NCI-H69 (cell line): ENCODE measurements around the gene UNC13B.
"Not testable (repeated sequence)": the region's sequence is repeated elsewhere in the genome, so short reads cannot be mapped to it uniquely, and the experiment has no call there.

Experiments used
- DNase-seq: peaks from one replicate; lab custom pipeline; 2025; lab: John Stamatoyannopoulos, UW

UNC13B gene

DNA sequence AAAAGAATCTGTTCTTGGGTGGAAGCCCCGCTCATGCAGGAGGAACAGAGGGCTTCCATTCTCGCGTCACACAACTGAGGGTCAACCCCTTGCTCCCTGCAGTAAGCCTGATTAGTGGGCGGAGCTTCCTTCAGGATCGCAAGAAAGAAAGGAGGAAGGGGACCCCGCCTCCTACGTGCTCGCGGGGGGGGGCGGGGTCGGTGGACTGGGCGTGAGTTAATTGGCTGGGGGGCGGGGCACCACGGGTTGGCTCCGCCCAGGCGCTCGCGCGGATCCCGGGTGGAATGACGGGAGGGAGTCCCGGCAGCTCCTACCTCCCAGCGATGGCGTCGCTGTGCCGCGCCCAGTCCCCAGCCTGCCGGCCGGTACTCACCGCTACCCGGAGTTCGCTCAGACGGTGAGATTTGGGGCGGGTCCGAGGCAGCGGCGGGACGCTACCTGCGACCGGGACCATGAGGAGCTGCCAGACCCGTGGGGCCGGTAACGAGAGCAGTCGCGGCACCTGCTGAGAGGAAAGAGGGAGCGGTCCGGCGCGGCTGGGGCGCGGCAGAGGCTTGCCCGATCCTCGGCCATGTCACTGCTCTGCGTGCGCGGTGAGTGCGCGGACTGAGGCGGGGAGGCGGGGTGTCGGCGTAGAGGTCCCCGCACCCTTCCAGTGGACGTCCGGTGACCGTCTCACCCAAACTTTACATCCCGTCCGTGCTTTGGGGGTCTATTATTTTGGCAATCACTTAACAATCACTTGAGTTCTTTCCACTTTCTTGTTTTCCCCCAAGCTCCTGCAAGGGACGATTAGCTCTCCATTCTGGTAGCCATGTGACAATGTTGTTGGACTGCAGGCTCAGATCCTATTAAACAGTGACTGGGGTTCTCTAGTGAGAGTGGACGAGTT lies at the start of gene UNC13B:
Gene UNC13B, plus strand, starts transcription at position 297 of the 892 bp plus-strand sequence. Its CDS starts 275 bp downstream, at position 572.
- DNase-seq, result peak; percentile 99

DNA sequence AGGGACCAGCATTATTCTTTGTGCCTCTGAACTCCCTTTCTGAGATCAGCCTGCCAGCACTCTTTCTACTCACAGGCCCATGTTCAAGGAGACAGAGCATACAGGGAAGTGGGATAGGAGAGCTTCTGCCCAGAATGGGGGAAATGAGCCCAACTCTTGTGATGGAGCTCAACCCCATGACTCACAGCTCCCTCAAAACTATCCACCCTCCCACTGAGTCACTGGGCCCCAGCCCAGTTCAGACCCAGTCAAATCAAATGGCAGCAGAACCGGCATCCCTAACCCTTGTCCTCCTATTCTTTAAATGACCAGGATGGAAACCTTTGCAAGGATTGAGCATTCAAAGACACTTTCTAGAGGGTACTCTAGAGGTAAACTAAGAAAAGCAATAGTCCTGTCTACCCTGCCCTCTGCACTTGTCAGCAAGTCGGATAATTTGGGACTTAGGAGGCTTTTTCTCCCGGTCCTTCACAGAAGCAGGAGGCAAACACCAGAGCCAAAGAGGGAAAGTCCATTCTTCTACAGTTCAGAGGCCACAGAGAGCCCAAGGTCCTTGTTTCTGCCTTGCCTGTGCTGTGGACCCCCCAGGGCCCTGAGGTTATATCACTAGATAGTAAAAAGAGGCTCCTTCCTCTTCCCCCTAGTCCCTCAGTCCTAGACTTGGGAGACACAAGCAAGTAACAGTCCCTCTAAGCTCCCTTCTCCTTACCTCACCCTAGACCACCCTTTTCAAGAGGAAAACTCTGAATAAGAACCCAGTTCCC lies 49.4 kb upstream of the UNC13B start:
- no peak for DNase-seq

DNA sequence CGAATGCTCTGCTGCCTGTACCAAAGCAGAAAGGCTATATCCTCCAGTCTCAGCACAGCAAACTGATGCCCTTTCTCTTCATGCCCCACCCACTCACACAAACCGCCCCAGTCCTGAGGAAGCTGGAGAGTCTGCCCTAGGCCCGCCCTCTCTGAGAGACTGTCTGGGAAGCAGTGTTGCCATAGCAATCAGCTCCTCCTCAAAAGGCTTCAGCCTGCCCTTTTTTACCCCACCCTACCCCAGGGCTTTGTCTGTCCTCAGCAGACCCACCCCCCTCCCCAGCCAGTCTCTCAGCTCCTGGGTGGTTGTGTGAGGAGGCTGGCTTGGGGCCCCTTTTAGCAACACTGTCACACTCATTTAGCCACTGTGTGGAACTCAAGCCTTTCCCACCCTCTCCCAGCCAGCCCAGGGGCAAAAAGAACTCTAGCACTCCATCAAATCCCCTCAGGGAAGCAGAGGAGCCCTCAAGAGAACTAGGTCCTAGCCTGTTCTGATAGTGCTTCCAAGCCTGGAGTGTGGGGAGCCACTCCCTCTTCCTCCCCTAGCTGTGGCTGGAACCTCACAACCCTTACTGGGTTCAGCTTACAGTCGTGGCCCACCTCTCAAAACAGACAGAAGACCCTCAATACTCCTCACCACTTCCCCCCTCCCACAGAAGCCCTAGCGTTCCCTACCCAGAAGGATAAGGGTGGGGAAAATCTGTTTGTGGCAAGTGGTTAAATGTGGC lies 47.5 kb upstream of the UNC13B start:
- peak; percentile 97 for DNase-seq

DNA sequence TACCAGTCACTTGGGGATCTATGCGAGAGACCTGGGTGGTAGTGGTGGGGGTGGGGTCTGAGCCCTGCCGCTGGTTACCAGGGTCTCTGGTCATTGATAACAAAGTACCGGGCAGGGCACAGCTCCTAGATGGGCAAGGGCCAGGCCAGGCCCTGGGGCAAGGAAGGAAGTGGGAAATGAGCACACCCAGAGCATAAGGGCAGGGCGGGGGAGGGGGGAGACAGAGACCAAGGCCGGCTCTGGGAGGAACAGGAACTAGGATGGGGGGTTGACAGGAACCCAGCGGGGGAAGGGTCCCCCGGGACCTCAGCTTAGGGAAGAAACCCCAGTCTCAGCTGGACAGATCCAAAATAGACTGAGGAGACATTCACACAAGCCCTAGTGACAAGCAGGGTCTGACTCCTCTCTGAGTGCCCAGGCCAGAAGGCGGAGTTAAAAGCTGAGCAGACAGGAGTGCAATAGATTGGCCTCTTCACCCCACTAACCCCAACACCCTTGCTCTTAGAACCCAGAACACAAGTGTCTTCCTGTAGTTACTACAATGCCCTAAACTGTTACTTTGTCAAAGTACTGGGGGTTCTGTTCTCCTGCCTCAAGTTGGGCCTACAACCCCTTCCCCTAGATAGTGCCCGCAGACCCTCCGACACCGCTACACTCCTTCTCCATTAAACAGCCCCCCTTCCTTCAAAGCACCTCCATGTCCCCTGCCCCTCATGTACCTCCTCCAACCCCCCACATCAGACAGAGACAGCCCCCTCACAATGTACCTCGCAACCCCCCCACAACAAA lies 46.8 kb upstream of the UNC13B start:
- DNase-seq, result peak; percentile 69

DNA sequence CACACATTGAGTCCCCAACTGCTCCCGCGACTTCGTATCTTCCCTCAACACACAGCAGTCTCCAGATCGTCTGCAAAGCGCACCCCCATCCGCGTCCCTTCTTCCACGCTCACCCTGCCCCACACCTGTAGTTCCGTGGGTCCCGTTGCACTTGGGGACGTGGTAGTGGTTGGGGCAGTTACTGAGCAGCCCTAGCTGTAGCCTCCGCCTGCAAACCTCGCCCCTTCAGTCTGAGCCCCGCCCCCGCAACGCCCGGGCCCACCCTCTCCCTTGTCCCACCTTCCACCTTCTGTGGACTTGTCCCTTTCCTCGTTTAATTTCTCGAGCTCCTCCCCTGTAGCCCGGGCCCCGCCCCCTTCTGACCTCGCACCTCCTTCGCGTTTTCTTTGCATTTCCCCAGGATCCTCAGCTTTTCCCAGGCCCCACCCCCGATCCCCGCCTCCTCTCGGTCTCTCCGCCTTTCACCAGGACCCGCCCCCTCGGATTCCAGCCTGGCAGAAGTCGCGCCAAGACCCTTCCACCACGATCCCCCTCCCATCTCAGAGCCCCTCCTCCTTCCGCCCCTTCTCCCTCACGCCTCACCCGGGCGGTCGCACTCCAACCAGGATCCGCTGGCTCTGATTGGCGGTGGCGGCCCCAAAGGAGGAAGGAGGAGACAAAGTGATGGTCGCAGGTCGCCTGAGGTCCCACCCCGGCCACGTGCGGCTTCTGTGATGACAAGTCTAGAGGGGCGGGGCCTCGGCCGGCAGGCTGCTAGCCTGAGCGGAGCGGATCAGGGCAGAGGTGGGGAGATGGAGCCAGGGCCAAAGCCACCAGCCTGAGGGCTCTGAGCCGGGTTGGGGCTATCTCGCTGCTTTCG lies 45.9 kb upstream of the UNC13B start, which contains the start of gene ATOSB:
Gene ATOSB, minus strand, starts transcription at position 183 of the 859 bp plus-strand sequence. CDS start 7,588 bp downstream, outside the sequence.
- DNase-seq, result peak; percentile 99

DNA sequence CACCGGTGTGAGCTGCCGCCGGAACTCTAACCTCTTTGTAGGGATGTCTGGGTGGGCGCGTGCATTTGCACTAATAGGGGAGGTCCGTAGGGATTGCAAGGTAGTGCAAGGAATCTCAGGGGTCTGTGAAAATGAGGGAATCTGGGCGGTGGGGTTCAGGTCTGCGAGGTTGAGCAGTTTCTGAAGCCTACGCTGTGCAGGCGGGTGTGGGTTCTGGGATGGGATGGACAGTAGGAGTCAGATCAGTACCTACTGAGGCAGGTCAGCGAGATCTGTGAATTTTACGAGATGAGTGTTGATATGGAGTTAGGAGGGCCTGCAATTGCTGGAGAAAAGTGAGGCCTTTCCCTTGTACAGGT lies 45.3 kb upstream of the UNC13B start:
- no peak for DNase-seq

DNA sequence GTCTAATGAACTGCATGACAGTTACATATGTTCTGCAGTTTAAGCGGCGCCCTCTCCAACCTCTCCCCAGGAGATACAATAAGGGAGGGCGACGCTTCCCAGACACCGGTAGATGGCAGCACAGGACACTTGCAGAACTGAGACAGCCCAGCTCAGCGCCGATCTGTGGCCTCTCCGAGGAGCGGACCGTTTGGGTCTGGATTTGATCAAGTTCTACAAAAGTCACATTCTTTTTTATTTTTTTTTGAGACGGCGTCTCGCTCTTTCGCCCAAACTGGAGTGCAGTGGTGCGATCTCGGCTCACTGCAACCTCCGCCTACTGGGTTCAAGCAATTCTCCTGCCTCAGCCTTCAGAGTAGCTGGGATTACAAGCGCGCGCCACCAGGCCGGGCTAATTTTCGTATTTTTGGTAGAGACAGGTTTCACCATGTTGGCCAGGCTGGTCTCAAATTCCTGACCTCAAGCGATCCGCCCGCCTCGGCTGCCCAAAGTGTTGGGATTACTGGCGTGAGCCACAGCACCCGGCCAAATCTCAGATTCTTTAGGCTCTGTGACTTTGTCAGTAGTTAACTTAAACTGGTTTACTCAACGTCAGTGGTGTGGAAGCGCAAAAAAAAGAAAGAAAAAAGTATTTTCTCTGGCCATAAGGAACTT lies 44.8 kb upstream of the UNC13B start:
- peak; percentile 95 for DNase-seq

DNA sequence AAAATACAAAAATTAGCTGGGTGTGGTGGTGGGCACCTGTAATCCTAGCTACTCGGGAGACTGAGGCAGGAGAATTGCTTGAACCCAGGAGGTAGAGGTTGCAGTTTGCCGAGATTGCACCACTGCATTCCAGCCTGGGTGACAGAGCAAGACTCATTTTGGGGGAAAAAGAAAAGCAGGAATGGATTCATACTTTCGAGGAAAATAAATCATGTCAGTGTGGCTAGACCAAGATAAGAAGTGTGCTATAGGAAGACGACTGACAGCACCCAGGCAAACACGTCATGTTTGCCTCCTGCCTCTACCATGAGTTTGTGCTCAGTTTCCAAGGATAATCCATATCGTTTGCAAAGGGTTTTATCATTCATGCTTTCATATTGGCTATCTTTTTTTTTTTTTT lies 26.9 kb upstream of the UNC13B start:
- DNase-seq, result no peak

DNA sequence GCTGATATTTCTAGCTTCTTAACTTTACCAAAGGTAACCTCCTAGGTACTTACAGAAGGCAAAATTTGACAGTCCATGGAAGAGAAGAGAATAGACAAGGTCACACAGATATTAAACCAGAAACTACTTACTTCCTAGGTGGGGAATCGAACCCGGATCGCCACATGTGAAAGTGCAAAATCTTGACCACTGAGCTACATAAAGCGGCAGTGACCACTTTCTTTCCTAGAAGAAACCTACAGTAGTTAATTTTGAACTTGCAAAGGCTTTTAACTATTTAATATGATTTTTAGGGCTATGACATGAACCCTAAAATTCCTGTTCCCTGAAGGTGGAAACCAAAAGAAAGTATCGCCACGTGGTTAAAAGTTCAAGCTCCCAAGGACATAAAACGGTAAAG lies 25.8 kb upstream of the UNC13B start:
- DNase-seq, result no peak

DNA sequence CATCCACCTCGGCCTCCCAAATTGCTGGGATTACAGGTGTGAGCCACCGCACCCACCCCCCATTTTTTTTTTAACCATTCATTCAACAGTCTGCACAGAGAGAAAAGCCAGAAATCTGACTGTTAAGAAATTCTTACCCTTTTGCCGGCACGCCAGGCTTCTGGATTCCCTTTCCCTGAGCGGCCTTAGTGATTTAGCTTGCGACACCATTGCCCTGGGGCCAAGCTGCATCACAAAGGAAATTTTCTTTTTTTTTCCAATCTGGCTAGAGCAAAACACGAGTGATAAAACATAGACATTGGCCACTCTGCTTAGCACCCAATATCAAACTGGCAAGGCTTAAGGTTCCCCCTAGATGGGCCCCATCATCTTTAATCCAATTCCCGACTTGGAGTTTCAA lies 24.9 kb upstream of the UNC13B start:
- DNase-seq, result no peak

DNA sequence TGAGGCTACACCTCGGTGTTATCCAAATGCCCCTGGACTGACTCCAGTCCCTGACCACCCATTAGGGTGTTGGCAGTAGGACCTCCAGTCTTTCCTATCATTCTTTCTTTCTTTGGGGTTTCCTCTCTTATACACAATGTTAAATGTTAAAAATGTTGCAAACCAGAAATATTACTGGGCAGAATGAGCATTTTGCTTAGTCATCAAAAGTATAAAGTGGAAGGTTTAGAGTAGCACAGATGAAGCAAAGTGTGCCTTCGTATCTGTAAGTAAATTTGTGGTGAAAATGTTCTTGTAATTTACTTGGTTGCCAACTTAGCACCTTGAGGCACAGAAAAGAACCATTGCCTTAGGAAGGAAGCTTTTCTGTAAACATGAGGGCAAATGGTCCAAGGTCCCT lies 21.7 kb upstream of the UNC13B start:
- DNase-seq, result no peak

DNA sequence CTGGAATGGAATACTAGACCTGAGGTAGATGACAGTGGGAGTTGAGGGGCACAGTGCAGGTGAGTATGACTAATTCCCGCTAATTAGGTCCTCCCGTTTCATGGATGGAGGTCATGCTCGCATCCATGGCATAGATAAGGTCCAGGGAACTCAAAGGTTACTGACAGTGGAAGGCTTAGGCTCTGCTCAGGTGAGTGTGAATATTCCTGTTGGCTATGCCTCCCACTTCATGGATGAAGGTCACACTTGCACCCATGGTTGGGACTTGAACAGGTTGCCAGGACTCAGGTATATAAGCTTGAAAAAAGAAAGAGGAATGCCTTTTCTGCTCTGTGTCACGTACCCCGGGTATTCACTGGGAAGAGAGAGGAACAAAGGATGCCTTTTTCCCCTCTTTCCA lies 19.8 kb upstream of the UNC13B start:
- no peak for DNase-seq

DNA sequence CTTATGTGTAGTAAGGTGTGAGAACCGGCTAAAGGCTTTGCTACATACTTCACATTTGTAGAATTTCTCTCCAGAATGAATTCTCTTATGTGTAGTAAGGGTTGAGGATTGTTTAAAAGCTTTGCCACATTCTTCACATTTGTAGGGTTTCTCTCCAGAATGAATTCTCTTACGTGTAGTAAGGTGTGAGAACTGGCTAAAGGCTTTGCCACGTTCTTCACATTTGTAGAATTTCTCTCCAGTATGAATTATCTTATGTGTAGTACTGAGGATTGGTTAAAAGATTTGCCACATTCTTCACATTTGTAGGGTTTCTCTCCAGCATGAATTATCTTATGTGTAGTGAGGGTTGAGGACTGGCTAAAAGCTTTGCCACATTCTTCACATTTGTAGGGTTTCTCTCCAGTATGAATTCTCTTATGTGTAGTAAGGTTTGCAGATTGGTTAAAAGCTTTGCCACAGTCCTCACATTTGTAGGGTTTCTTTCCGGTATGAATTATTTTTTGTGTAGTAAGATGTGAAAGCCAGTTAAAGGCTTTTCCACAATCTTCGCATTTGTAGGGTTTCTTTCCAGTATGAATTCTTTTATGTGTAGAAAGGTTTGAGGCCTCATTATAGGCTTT lies 13.8 kb upstream of the UNC13B start:
- not testable (repeated sequence) for DNase-seq

DNA sequence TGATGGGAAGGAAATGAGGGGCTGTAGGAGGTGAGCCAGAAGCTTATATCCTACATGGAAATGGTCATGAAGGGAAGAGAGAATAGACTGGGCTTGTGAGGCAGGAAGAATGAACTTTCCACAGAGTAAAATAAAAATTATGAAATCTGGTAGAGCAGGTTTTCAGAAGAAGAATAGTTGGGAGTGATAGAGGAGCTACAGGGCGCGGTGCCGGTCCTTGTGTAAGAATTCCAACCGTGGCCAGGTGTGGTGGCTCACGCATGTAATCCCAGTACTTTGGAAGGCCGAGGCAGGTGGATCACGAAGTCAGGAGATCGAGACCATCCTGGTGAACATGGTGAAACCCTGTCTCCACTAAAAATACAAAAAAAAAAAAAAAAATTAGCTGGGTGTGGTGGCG lies 8.9 kb upstream of the UNC13B start:
- no peak for DNase-seq

DNA sequence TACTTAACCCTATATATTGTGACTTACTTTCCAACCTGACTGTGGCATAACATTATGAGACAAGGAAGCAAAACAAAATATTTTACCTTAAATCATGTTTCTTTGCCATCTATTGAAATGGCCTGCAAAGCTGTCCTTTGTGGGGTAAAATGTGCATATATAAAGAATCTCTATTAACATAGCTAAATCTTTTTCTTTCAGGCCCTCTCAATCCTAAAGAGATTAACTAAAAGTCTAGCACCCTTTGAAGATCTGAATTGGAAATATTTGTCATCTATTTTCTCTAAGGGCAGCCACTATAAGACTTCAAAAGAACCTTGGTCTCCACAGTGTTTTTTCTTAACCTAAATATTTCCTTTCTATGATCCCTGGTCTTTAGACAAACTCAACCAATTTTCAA lies 5.0 kb upstream of the UNC13B start:
- no peak for DNase-seq

DNA sequence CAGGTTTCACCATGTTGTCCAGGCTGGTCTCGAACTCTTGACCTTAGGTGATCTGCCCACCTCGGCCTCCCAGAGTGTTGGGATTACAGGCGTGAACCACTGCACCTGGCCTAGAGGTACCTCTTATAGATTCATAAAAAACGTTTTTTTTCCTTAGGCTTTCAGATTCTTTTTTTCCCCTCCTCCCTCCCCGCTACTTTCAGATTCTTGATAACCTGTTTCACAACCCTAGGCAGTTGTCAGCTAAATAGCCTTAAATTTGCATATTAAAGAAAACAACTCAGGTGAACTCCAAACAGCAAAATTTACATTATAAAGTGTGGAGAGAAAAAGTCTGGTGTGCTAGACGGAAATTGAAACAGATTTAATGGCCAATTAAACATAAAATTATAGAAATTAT lies 4.0 kb upstream of the UNC13B start:
- not testable (repeated sequence) for DNase-seq

DNA sequence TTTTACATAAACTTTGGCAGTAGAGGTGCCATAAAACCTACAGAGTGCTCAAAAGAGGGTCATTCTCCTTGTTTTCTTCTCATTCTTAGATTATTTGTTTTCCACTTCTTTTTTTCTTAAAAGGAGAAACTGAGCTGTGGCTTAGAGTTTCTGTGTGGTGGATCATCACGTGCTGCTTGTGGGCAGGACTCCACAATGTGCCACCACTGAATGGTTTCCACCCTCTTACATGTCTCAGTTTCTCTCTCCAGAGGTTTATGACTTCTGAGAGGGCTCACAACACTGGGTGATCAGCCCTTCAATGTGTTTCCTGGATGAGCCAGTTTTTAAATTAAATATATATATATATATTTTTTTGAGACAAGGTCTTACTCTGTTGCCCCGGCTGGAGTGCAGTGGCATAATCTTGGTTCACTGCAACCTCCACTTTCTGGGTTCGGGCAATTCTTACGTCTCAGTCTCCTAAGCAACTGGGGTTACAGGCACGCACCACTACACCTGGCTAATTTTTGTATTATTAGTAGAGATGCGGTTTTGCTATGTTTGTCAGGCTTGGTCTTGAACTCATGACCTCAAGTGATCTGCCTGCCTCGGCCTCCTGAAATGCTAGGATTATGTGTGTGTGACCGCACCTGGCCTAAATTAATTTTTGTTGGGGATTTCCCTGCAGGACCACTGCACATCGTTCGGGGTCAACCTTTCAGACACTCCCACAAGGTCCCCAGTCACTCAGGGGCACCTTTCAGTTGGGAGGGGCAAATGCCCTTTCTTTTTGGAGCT lies 3.1 kb upstream of the UNC13B start:
- DNase-seq, result no peak

DNA sequence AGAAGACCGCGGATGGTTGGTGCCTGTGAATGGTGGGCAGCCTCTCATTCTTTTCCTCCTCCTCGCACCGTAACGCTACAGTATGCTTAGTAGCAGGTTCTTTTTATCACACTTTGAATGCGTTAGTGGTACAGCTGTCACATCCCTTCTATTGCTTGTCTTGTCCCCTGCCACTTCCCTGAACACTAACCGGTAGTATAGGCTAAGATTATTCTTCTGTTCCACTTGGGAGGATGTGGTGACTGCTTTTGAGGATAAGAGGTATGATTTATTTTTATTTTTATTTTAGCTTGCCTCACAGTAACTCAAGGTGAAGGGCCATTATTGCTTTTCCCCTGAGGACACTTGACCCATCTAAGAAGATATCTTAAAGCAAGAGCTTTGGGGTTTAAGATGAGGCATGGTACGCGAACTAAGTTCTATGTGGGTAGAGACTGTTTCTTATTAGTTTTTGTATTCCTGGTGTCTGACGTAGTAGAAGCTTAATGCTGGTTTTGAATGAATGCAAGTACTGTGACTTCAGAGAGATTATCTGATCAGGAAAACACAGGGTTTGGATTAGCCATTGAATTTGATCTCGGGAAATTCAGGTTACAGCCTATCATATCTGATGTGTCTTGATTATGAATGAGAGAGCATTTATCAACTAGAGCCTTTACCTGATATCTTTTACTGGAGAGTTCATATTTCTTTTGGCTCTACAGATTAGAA lies 951 bp downstream of the UNC13B start:
- DNase-seq, result peak; percentile 53
